Activated CD4-positive, alpha-beta T cell treated with anti-CD3 and anti-CD28 coated beads for 36 hours (primary cell): ENCODE measurements around the gene PSORS1C2. TPM values are rescaled to one million over a fixed set of nuclear protein-coding genes. Genes with fewer than 3 reads are reported as not detected.
"Not testable (repeated sequence)": the region's sequence is repeated elsewhere in the genome, so short reads cannot be mapped to it uniquely, and the experiment has no call there.

Experiments
- ATAC-seq: fragments of 200-7000 bp; cut with Tn5 transposase; one replicate; pipeline ENCODE4 v1.10.0; 2021; ENCODE audit warnings: mild to moderate bottlenecking, moderate library complexity
- CTCF ChIA-PET: fragments of 350-600 bp; sonication (Branson Sonifier 250); formaldehyde crosslinking; loops from one replicate; lab custom pipeline; 2021; ENCODE audit warnings: antibody characterized with exemption; lab: Charles Lee
- POLR2A ChIA-PET: fragments of 350-600 bp; sonication (Branson Sonifier 250); formaldehyde crosslinking; loops from one replicate; lab custom pipeline; 2021; ENCODE audit warnings: antibody characterized with exemption, inconsistent platforms; lab: Charles Lee
- DNase-seq: peaks from one replicate; pipeline ENCODE4 v3.0.0-alpha.2; 2020
- H3K27ac Mint-ChIP-seq: one replicate; pipeline ENCODE4 v1.8.0; 2021; ENCODE audit warnings: mixed read lengths
- H3K27me3 Mint-ChIP-seq: one replicate; pipeline ENCODE4 v1.8.0; 2021; ENCODE audit warnings: mixed read lengths
- H3K36me3 Mint-ChIP-seq: one replicate; pipeline ENCODE4 v1.8.0; 2021; ENCODE audit warnings: low read depth, mixed read lengths
- H3K4me1 Mint-ChIP-seq: one replicate; pipeline ENCODE4 v1.8.0; 2021; ENCODE audit warnings: mixed read lengths
- H3K4me3 Mint-ChIP-seq: one replicate; pipeline ENCODE4 v1.8.0; 2021; ENCODE audit warnings: mild to moderate bottlenecking, moderate library complexity, mixed read lengths
- H3K9me3 Mint-ChIP-seq: one replicate; pipeline ENCODE4 v1.8.0; 2021; ENCODE audit warnings: low read depth, mixed read lengths
- intact Hi-C, 2 experiments: fragments of 100-400 bp; cut with DNase I in 1 of 2; cut with micrococcal nuclease in 1 of 2; formaldehyde crosslinking; loops; one replicate each; pipeline versions ENCODE4 v1.14.2 to v1.15.1; 2022 to 2024; cut with DNase I, micrococcal nuclease
- total RNA-seq, 2 experiments: library from RNA; stranded (reverse); gene quantifications; one replicate each; pipeline ENCODE4 v1.2.3, GENCODE V29; 2021

Gene PSORS1C2
- total RNA-seq, 2 experiments from 2014 or later, result not detected

- H3K27me3 Mint-ChIP-seq, H3K4me3 Mint-ChIP-seq, H3K9me3 Mint-ChIP-seq, intact Hi-C loops, POLR2A ChIA-PET: not testable (repeated sequence)
- peak overlapping the region; percentile 53 for H3K27ac Mint-ChIP-seq
- H3K4me1 Mint-ChIP-seq, result peaks cover 41% of the 10 kb centered on the region
- peak; percentile 61 for ATAC-seq
- peak; percentile 36 for DNase-seq
- CTCF ChIA-PET, result interaction anchor here (0.6 to 1.6 kb wide), 3 partner anchors 10 to 210 kb away, joined by 3 read pairs; no protein-coding TSS in a partner anchor
- H3K36me3 Mint-ChIP-seq, result peaks cover 20% of the 10 kb centered on the region
Observed at GRCh38 chr6:31165064-31165832, 26.4 kb upstream of the PSORS1C2 start.

GRCh38 chr6:31164475-31165063 is 25.7 kb upstream of the PSORS1C2 start:
- POLR2A ChIA-PET, intact Hi-C loops, ATAC-seq, H3K9me3 Mint-ChIP-seq, H3K4me3 Mint-ChIP-seq, H3K27ac Mint-ChIP-seq, DNase-seq, H3K27me3 Mint-ChIP-seq: not testable (repeated sequence)
- CTCF ChIA-PET, result interaction anchor here (1.1 to 1.6 kb wide), 2 partner anchors 10 to 210 kb away, joined by 3 read pairs; no protein-coding TSS in a partner anchor
- peaks cover 46% of the 10 kb centered on the region for H3K4me1 Mint-ChIP-seq
- peaks cover 26% of the 10 kb centered on the region for H3K36me3 Mint-ChIP-seq

- Mint-ChIP-seq H3K4me1 (peaks cover 50% of the 10 kb centered on the region), H3K9me3 (no peaks in the 10 kb centered on the region), H3K27me3 (no peaks in the 10 kb centered on the region), H3K27ac (no peak overlapping the region), H3K36me3 (peaks cover 31% of the 10 kb centered on the region), H3K4me3 (no peak overlapping the region)
- DNase-seq (no peak), ATAC-seq (no peak)
- intact Hi-C loops, result no loop called here
- CTCF ChIA-PET, result interaction anchor here (0.5 kb wide), 1 partner anchor 20 kb away, joined by 4 read pairs; no protein-coding TSS in a partner anchor
- POLR2A ChIA-PET, result interaction anchor here (0.6 kb wide), 1 partner anchor 16 kb away, joined by 3 read pairs; no protein-coding TSS in a partner anchor
Observed at GRCh38 chr6:31163922-31164321, 25.1 kb upstream of the PSORS1C2 start.

- H3K4me3 Mint-ChIP-seq, result no peak overlapping the region
- CTCF ChIA-PET, result no interaction called here
- H3K27ac Mint-ChIP-seq, result no peak overlapping the region
- ATAC-seq (no peak), DNase-seq (no peak)
- intact Hi-C loops, result no loop called here
- H3K9me3 Mint-ChIP-seq, result no peaks in the 10 kb centered on the region
- H3K27me3 Mint-ChIP-seq, result no peaks in the 10 kb centered on the region
- peaks cover 52% of the 10 kb centered on the region for H3K4me1 Mint-ChIP-seq
- POLR2A ChIA-PET, result no interaction called here
- peaks cover 38% of the 10 kb centered on the region for H3K36me3 Mint-ChIP-seq
Observed at GRCh38 chr6:31162463-31163165, 23.7 kb upstream of the PSORS1C2 start.

GRCh38 chr6:31161216-31162126 is 22.6 kb upstream of the PSORS1C2 start:
- intact Hi-C loops, result no loop called here
- no peaks in the 10 kb centered on the region for H3K27me3 Mint-ChIP-seq
- H3K9me3 Mint-ChIP-seq, result no peaks in the 10 kb centered on the region
- H3K36me3 Mint-ChIP-seq, result peaks cover 38% of the 10 kb centered on the region
- ATAC-seq (no peak), DNase-seq (no peak)
- ChIA-PET CTCF (interaction anchor here (0.5 to 1.1 kb wide), 3 partner anchors 11 to 36 kb away, joined by 3 read pairs; partner anchors contain the start of gene PSORS1C2), POLR2A (no interaction called here)
- H3K27ac Mint-ChIP-seq, result no peak overlapping the region
- peaks cover 59% of the 10 kb centered on the region for H3K4me1 Mint-ChIP-seq
- no peak overlapping the region for H3K4me3 Mint-ChIP-seq

GRCh38 chr6:31158863-31159855 is 20.3 kb upstream of the PSORS1C2 start:
- peak overlapping the region; percentile 89 for H3K27ac Mint-ChIP-seq
- H3K36me3 Mint-ChIP-seq, result peaks cover 47% of the 10 kb centered on the region
- H3K4me1 Mint-ChIP-seq, result peaks cover 44% of the 10 kb centered on the region
- peak overlapping the region; percentile 97 for H3K4me3 Mint-ChIP-seq
- H3K9me3 Mint-ChIP-seq, result no peaks in the 10 kb centered on the region
- peak; percentile 28 for ATAC-seq
- intact Hi-C loops, result loop anchor here (1.0 to 10.0 kb wide), 16 partner anchors 21 to 832 kb away; partner anchors contain the start of genes ABCF1 (in 1 of the 2), C6orf136 (in 1 of the 2), HLA-B (in 1 of the 2) and HLA-C (in 1 of the 2)
- ChIA-PET POLR2A (interaction anchor here (0.8 to 1.3 kb wide), 2 partner anchors 12 to 207 kb away, joined by 3 read pairs; no protein-coding TSS in a partner anchor), CTCF (interaction anchor here (0.5 to 1.5 kb wide), 13 partner anchors 10 to 456 kb away, joined by 3 to 8 read pairs (median 3); no protein-coding TSS in a partner anchor)
- peak; percentile 58 for DNase-seq
- H3K27me3 Mint-ChIP-seq, result no peaks in the 10 kb centered on the region

GRCh38 chr6:31158140-31158862 is 19.4 kb upstream of the PSORS1C2 start, which contains the start of gene TCF19:
Gene TCF19 (plus strand): TSS chr6:31158589. CDS start chr6:31159470, 881 bp downstream.
- ChIA-PET POLR2A (interaction anchor here (0.7 to 1.3 kb wide), 3 partner anchors 39 to 208 kb away, joined by 3 to 7 read pairs (median 3); no protein-coding TSS in a partner anchor), CTCF (interaction anchor here (0.5 to 1.5 kb wide), 14 partner anchors 10 to 668 kb away, joined by 3 to 8 read pairs (median 4); partner anchors contain the start of gene LSM2)
- ATAC-seq (peak; percentile 90), DNase-seq (peak; percentile 99)
- Mint-ChIP-seq H3K9me3 (no peaks in the 10 kb centered on the region), H3K4me3 (peak within 1 kb of the TSS; percentile 97), H3K36me3 (peaks cover 49% of the 10 kb centered on the region), H3K27me3 (no peaks in the 10 kb centered on the region), H3K27ac (peak within 1 kb of the TSS; percentile 89), H3K4me1 (peaks cover 39% of the 10 kb centered on the region)
- intact Hi-C loops, result loop anchor here (1.0 to 10.0 kb wide), 16 partner anchors 21 to 831 kb away; partner anchors contain the start of genes ABCF1 (in 1 of the 2), C6orf136 (in 1 of the 2), HLA-B (in 1 of the 2) and HLA-C (in 1 of the 2)

- peaks cover 34% of the 10 kb centered on the region for H3K4me1 Mint-ChIP-seq
Observed at GRCh38 chr6:31157513-31158139, 18.8 kb upstream of the PSORS1C2 start, which contains the start of gene CCHCR1. Gene CCHCR1 (minus strand): TSS chr6:31157802. CDS start chr6:31157600, 202 bp downstream.

More at GRCh38 chr6:31157513-31158139, 18.8 kb upstream of the PSORS1C2 start, which contains the start of gene CCHCR1:
- Mint-ChIP-seq H3K27me3 (no peaks in the 10 kb centered on the region), H3K9me3 (no peaks in the 10 kb centered on the region), H3K36me3 (peaks cover 45% of the 10 kb centered on the region), H3K4me3 (peak within 1 kb of the TSS; percentile 97), H3K27ac (peak within 1 kb of the TSS; percentile 89)
- DNase-seq (no peak), ATAC-seq (peak; percentile 23)
- POLR2A ChIA-PET, result interaction anchor here (0.7 to 1.3 kb wide), 3 partner anchors 40 to 209 kb away, joined by 3 to 7 read pairs (median 3); no protein-coding TSS in a partner anchor
- intact Hi-C loops, result loop anchor here (1.0 to 10.0 kb wide), 16 partner anchors 20 to 830 kb away; partner anchors contain the start of genes ABCF1 (in 1 of the 2), C6orf136 (in 1 of the 2), HLA-B (in 1 of the 2) and HLA-C (in 1 of the 2)
- CTCF ChIA-PET, result interaction anchor here (0.5 to 1.5 kb wide), 12 partner anchors 12 to 706 kb away, joined by 3 to 8 read pairs (median 4); partner anchors contain the start of gene LSM2
